T-helper 1 cell (primary cell): ENCODE measurements around the gene SLC26A8.
"Not testable (repeated sequence)": the region's sequence is repeated elsewhere in the genome, so short reads cannot be mapped to it uniquely, and the experiment has no call there.

ENCODE experiments used
- DNase-seq, 5 donors: peaks; one replicate each; pipeline ENCODE4 v3.0.0-alpha.2; 2012 to 2020

The SLC26A8 gene

DNA sequence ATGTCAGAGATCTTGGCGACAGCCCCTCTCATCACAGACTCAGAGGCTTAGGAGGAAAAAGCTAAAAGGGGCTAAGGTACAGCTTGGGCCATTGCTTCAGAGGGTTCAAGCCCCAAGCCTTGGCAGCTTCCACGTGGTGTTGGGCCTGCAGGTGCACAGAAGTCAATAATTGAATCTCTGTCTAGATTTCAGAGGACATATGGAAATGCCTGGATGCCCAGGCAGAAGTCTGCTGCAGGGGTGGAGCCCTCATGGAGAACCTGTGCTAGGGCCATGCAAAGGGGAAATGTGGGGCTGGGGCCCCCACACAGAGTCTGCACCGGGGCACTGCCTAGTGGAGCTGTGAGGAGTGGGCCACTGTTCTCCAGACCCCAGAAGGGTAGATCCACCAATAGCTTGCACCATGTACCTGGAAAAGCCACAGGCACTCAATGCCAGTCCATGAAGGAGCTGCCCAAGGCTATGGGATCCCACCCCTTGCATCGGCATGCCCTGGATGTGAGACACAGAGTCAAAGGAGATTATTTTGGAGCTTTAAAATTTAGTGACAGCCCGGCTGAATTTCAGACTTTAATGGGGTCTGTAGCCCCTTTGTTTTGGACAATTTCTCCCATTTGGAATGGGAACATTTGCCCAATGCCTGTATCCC is 115.6 kb downstream of the SLC26A8 start:
- DNase-seq = not testable (repeated sequence)

DNA sequence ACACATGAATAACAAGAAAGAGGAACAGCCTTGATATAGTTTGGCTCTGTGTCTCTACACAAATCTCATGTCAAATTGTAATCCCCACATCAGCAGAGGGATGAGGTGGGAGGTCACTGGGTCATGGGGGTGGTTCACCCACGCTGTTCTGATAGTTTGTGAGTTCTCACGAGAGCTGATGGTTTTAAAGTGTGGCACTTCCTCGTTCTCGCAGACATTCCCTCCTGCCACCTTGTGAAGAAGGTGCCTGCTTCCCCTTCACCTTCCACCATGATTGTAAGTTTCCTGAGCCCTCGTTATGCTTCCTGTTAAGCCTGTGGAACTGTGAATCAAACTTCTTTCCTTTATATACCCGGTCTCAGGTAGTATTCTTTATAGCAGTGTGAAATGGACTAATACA is 116.7 kb downstream of the SLC26A8 start:
- DNase-seq = no peak

DNA sequence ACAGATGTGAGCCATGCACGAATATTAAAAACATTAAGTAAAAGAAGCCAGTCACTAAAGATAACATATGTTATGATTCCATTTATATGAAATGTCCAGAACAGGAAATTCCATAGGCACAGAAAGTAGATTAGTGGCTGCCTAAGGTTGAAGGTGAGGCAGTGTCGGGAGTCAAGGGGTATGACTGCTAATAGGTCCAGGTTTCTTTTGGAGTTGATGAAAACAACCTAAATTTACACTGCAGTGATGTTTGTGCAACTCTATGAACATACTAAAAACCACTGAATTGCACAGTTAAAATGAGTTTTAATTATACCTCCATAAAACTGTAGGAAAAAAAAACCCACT is 118.0 kb downstream of the SLC26A8 start:
- DNase-seq = no peak

DNA sequence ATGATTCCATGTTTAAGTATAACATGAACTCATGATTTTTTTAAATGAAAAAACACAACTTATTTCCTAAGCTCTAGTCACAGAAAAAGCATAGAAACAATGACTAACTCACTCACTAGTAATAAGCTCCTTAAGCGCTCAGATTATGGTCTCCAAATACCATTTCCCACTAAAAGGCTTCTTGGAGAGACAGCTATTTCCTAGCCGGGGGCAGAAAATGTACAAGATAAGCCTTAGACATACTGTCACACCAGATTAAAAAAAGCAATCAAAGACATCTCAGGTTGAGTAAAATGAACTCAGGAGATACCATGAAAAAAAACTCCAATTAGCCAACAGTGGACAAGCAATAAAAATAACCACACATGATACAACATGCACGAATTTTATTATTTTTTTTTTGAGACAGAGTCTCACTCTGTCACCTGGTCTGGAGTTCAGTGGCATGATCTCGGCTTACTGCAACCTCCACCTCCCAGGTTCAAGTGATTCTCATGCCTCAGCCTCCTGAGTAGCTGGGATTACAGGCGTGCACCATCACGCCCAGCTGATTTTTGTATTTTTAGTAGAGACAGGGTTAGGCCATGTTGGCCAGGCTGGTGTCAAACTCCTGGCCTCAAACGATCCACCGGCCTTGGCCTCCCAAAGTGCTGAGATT is 118.5 kb downstream of the SLC26A8 start:
- no peak for DNase-seq

DNA sequence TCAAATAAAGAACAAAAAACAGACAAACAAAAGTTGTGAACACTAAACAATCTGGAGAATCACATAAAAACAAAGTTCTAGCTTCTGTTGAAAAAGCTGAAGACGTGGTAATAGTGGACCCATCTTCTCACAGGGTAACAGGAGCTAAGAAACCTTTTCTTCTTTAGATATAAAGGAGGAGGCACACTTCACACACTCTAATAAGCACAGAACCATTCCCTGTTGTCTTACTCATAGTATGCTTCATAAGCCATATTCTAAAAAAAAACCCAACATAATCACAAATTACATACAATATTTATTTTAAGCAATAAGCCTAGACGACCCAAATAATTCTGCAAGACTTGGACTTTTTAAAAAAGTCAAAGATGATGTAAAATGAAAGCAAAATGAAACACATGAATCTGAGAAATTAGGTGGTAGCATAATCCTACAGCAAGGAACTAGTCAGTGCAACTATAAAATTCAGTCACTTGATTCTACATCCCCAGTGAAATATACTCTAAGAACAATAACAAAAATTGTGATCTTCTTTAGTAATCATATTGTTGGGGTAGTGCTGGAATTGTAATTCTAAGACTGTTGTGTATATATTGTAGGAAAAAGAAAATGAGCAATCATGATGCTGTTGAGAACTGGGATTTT is 119.2 kb downstream of the SLC26A8 start:
- DNase-seq = no peak

DNA sequence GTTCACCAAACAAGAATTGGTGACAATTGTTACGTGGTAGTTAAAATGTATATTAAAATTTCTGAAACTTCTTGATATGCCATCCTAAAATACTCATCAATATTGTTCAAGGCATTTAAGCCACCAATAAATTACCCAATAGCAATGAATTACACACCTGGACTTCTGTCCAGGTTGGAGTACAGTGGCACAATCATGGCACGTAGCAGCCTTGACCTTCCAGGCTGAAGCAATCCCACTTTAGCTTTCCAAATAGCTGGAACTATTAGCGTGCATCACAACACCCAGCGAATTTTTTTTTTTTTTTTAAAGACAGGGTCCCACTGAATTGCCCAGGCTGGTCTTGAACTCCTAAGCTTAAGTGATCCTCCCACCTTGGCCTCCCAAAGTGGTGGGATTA is 120.8 kb downstream of the SLC26A8 start:
- no peak for DNase-seq

DNA sequence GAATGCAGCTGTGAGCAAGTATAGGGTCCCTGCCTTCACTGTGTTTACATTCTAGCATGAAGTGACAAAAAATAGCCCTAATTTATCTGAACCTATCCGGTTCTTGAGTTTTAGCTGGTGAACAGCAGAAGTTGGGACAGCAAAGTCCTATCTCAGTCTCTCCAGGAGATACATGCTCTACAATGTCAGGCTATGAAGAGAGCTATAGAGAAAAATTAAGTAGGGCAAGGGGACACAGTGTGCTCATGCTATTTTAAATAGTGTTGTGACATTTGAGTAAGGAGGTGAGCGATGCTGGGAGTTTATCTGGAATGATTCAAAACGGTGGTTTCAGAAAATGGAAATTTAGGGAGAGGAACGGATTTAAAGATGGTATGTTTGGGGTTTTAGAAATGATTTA is 124.0 kb downstream of the SLC26A8 start:
- DNase-seq = no peak

DNA sequence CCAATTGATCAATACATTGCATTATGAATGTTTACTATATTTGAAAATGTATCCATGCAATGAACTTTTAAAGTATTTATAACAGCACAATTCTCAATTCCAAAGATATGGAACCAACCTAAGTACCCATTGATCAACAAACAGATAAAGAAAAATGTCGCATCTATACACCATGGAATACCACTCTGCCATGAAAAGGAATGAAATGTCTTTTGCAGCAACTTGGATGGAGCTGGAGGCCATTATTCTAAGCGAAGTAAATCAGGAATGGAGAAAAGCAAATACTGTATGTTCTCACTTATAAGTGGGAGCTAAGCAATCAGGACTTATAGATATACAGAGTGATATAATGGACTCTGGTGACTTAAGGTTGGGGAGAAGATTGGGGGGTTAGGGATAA is 126.4 kb downstream of the SLC26A8 start:
- no peak for DNase-seq

DNA sequence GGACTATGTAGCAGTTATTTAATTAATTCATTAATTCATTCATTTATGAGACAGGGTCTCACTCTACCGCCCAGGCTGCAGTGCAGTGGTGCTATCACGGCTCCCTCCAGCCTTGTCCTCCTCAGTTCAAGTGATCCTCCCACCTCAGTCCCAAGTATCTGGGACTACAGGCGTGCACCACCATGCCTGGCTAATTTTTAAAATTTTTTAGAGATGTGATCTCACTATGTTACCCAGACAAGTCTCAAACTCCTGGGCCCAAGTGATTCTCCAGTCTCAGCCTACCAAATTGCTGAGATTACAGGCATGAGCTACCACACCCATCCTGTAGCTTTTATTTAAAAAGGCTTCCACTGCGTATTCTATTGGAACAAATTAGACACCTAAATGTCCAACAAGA is 127.0 kb downstream of the SLC26A8 start:
- DNase-seq = no peak

DNA sequence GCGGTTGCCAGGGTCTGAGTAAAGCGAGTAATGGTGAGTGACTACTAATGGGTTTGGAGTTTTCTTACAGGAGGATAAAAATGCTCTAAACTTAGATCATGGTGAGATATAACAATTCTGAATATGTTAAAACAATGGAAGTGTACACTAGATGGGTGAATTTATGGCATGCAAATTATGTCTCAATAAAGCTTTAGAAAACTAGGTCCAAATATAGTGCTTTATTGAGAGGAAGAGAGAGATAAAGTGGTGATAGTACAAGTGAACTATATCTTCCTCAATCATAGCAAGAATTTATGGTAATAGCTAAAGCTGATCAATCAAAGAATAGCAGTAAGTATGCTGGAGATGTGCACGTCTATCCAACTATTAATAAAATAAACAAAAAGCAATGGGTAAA is 127.4 kb downstream of the SLC26A8 start:
- no peak for DNase-seq

DNA sequence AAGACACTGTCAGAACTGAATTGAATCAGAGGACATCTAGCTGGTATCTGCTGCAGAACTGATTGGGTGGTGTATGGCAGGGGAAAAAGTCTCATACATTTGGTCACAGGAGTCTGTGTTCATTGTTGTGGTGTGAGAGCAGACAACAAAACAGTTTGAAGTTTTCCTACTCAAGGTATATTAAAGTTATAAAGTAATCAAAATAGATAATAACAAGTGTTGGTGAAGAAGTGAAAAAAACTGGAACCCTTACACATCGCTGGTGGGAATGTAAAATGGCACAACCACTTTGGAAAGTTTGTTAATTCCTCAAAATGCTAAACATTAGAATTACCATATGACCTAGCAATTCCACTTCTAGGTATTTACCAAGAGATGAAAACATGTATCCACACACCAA is 128.2 kb downstream of the SLC26A8 start:
- DNase-seq = no peak

DNA sequence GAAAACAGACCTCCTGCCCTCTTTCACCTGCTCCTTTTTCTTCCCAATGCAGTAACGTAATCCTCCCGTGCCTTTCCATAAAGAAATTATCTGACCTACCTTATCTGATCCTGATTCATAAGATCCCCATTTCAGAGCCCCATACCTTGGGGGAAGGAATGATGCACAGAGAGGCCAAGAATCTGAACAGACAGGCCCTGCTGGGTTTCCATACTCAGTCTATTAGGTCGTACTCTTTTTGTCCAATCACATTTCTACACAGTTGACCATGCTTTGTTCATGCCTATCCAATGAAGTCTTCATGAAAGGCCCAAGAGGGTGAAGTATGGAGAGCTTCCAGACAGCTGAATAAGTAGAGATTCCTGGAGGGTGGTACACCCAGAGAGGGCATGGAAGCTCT is 128.9 kb downstream of the SLC26A8 start:
- no peak for DNase-seq

DNA sequence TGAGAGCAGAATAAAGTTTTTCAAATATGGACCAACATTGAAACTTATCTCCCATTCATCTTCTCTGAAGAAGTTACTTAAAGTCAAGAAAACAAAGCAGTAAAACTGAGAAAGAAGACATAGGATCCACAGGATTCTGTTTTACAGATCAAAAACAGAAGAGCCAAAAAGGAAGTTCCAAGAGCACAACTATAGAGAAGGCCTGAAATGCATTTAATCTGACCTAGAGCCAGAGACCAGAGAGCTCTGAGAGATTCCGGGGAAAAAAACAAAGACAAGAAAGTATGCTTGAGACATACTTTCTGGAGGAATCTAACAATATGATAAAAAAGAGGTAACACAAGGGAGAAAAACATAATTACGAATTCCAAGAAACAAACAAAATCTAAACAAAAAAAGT is 129.7 kb downstream of the SLC26A8 start:
- DNase-seq = no peak
